Rectal smooth muscle tissue (tissue), 1 donor: Measurements from ENCODE around the gene SSR4.

ENCODE experiments used
- H3K27ac ChIP-seq: one replicate; pipeline ENCODE4 v1.7.0; 2013; ENCODE audit warnings: low read depth, low read length, inconsistent platforms
- H3K27me3 ChIP-seq: one replicate; pipeline ENCODE4 v1.7.0; 2013; ENCODE audit warnings: low read length; ENCODE audit not compliant: control insufficient read depth, insufficient read depth
- H3K36me3 ChIP-seq: one replicate; pipeline ENCODE4 v1.7.0; 2013; ENCODE audit warnings: low read length; ENCODE audit not compliant: control insufficient read depth, insufficient read depth
- H3K4me1 ChIP-seq: one replicate; pipeline ENCODE4 v1.7.0; 2013; ENCODE audit warnings: low read length; ENCODE audit not compliant: control insufficient read depth, insufficient read depth
- H3K4me3 ChIP-seq: one replicate; pipeline ENCODE4 v1.7.0; 2013; ENCODE audit warnings: low read length
- H3K9ac ChIP-seq: one replicate; pipeline ENCODE4 v1.7.0; 2013; ENCODE audit warnings: low read length

The SSR4 gene

GRCh38 chrX:153793291-153793690, 1.2 kb upstream of the SSR4 start:
- Histone ChIP-seq H3K36me3 (no peaks in the 10 kb centered on the region), H3K4me1 (peaks cover 13% of the 10 kb centered on the region), H3K4me3 (peak overlapping the region; percentile 81), H3K27ac (peak overlapping the region; percentile 93), H3K27me3 (peaks cover 6% of the 10 kb centered on the region), H3K9ac (peak overlapping the region; percentile 72)

- Histone ChIP-seq H3K4me3 (peak overlapping the region; percentile 74), H3K9ac (peak overlapping the region; percentile 40), H3K27me3 (peaks cover 6% of the 10 kb centered on the region), H3K36me3 (peaks cover 2% of the 10 kb centered on the region), H3K27ac (peak overlapping the region; percentile 93), H3K4me1 (peaks cover 13% of the 10 kb centered on the region)
Measured at GRCh38 chrX:153794897-153795816, 689 bp downstream of the SSR4 start.

GRCh38 chrX:153797415-153798015, 3.0 kb downstream of the SSR4 start:
- peaks cover 6% of the 10 kb centered on the region for H3K27me3 ChIP-seq
- no peak overlapping the region for H3K4me3 ChIP-seq
- H3K36me3 ChIP-seq = peaks cover 2% of the 10 kb centered on the region
- H3K4me1 ChIP-seq = peaks cover 13% of the 10 kb centered on the region
- no peak overlapping the region for H3K27ac ChIP-seq
- no peak overlapping the region for H3K9ac ChIP-seq

GRCh38 chrX:153799326-153799725, 4.9 kb downstream of the SSR4 start:
- H3K36me3 ChIP-seq = peaks cover 2% of the 10 kb centered on the region
- H3K4me3 ChIP-seq = no peak overlapping the region
- H3K27me3 ChIP-seq = no peaks in the 10 kb centered on the region
- H3K9ac ChIP-seq = no peak overlapping the region
- H3K4me1 ChIP-seq = peaks cover 5% of the 10 kb centered on the region
- no peak overlapping the region for H3K27ac ChIP-seq

GRCh38 chrX:153800177-153800722, 5.8 kb downstream of the SSR4 start:
- Histone ChIP-seq H3K36me3 (peaks cover 2% of the 10 kb centered on the region), H3K4me1 (peaks cover 4% of the 10 kb centered on the region), H3K27ac (no peak overlapping the region), H3K4me3 (no peak overlapping the region), H3K27me3 (no peaks in the 10 kb centered on the region), H3K9ac (no peak overlapping the region)

GRCh38 chrX:153800746-153801145, 6.3 kb downstream of the SSR4 start:
- Histone ChIP-seq H3K4me3 (no peak overlapping the region), H3K27me3 (no peaks in the 10 kb centered on the region), H3K27ac (no peak overlapping the region), H3K4me1 (no peaks in the 10 kb centered on the region), H3K36me3 (peaks cover 2% of the 10 kb centered on the region), H3K9ac (no peak overlapping the region)

GRCh38 chrX:153801669-153802068, 7.2 kb downstream of the SSR4 start:
- Histone ChIP-seq H3K27ac (no peak overlapping the region), H3K27me3 (no peaks in the 10 kb centered on the region), H3K9ac (no peak overlapping the region), H3K4me3 (no peak overlapping the region), H3K4me1 (no peaks in the 10 kb centered on the region), H3K36me3 (peaks cover 2% of the 10 kb centered on the region)

GRCh38 chrX:153802513-153803045, 8.1 kb downstream of the SSR4 start:
- Histone ChIP-seq H3K4me1 (no peaks in the 10 kb centered on the region), H3K9ac (no peak overlapping the region), H3K27me3 (no peaks in the 10 kb centered on the region), H3K36me3 (peaks cover 2% of the 10 kb centered on the region), H3K4me3 (no peak overlapping the region), H3K27ac (no peak overlapping the region)

- Histone ChIP-seq H3K4me1 (no peaks in the 10 kb centered on the region), H3K27me3 (no peaks in the 10 kb centered on the region), H3K27ac (no peak overlapping the region), H3K9ac (no peak overlapping the region), H3K36me3 (peaks cover 2% of the 10 kb centered on the region), H3K4me3 (no peak overlapping the region)
Measured at GRCh38 chrX:153803211-153804099, 9.0 kb downstream of the SSR4 start.

- Histone ChIP-seq H3K27ac (no peak overlapping the region), H3K36me3 (no peaks in the 10 kb centered on the region), H3K4me1 (no peaks in the 10 kb centered on the region), H3K4me3 (no peak overlapping the region), H3K27me3 (no peaks in the 10 kb centered on the region), H3K9ac (no peak overlapping the region)
Measured at GRCh38 chrX:153804100-153804595, 9.7 kb downstream of the SSR4 start.

- Histone ChIP-seq H3K9ac (no peak overlapping the region), H3K4me3 (no peak overlapping the region), H3K27me3 (peaks cover 1% of the 10 kb centered on the region), H3K27ac (no peak overlapping the region), H3K4me1 (no peaks in the 10 kb centered on the region), H3K36me3 (no peaks in the 10 kb centered on the region)
Measured at GRCh38 chrX:153804621-153805020, 10.2 kb downstream of the SSR4 start.
